Measurements from ENCODE around the gene RRP8.

GRCh38 chr11:6653097-6653496 is 49.7 kb upstream of the RRP8 start:
- TF ChIP-seq CTCF (conservative IDR thresholded peaks at IDR 0.05) = no peak
- no peak for TF ChIP-seq EZH2 (IDR thresholded peaks at IDR 0.05; ENCODE audit: low read depth)
